PC-3 (cell line): ENCODE data around the gene PRTFDC1.

ENCODE experiments used
- EZH2 ChIP-seq: fragments of 300-600 bp; sonication (generic); IDR thresholded peaks from one replicate; pipeline ENCODE4 v1.6.1; 2017; ENCODE audit warnings: antibody characterized with exemption, mild to moderate bottlenecking, low read length; ENCODE audit not compliant: unreplicated experiment
- EZH2phosphoT487 ChIP-seq: fragments of 300-600 bp; sonication (generic); IDR thresholded peaks from 2 replicates; pipeline ENCODE4 v1.6.1; 2018; ENCODE audit warnings: mild to moderate bottlenecking, antibody characterized with exemption, low read length, borderline replicate concordance

DNA sequence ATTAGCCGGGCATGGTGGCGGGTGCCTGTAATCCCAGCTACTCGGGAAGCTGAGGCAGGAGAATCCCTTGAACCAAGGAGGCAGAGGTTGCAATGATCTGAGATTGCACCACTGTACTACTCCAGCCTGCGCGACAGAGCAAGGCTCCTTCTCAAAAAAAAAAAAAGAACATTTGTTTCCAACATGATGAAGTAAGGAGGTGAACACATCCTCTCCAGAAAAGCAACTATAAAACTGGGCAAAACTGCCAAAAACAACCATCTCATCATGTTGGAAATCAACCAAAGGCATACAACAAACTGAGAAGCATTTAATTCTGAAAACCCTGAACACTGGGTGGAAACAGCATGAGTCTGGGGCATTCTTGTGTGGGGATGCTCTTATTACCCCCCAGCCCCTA is 14.3 kb downstream of the PRTFDC1 start:
- TF ChIP-seq EZH2 (no peak), EZH2phosphoT487 (no peak)
